Choroid plexus epithelial cell (primary cell): ENCODE measurements around the gene PREX1.
"Not testable (repeated sequence)": the region's sequence is repeated elsewhere in the genome, so short reads cannot be mapped to it uniquely, and the experiment has no call there.

Experiments
- DNase-seq: peaks from one replicate; pipeline ENCODE4 v3.0.0-alpha.2; 2010; ENCODE audit warnings: low read depth
- H3K4me3 ChIP-seq: 2 replicates; pipeline ENCODE4 v1.5.1; 2011; ENCODE audit warnings: low read depth, mild to moderate bottlenecking, control low read depth, low read length, moderate library complexity
- TF ChIP-seq, protein P1 (sequence below): conservative IDR thresholded peaks from 2 replicates; pipeline ENCODE4 v1.5.1; 2011; ENCODE audit warnings: low read depth, mild to moderate bottlenecking, control low read depth, inconsistent platforms, low read length, moderate library complexity

The PREX1 gene

DNA sequence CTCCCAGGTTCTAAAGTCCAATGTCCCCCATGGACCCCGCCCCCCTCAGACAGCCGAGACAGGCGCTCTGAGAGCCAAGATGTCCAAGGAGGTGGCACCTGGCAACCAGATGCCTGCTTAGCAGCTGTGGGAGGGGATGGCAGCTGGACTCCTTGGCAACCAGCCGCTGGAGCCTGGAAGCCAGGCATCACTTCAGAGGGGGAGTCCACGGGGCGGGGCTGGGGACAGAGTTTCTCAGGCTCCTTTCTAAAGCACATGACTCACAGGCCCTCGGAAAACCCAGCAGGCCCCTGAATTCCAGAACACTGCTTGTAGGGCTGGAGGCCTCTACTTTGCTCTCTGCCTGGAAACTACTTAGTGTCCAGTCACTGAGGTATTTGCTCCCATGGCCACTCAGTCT lies 51.5 kb downstream of the PREX1 start:
- H3K4me3 ChIP-seq, result no peak overlapping the region
- TF ChIP-seq, protein P1, sequence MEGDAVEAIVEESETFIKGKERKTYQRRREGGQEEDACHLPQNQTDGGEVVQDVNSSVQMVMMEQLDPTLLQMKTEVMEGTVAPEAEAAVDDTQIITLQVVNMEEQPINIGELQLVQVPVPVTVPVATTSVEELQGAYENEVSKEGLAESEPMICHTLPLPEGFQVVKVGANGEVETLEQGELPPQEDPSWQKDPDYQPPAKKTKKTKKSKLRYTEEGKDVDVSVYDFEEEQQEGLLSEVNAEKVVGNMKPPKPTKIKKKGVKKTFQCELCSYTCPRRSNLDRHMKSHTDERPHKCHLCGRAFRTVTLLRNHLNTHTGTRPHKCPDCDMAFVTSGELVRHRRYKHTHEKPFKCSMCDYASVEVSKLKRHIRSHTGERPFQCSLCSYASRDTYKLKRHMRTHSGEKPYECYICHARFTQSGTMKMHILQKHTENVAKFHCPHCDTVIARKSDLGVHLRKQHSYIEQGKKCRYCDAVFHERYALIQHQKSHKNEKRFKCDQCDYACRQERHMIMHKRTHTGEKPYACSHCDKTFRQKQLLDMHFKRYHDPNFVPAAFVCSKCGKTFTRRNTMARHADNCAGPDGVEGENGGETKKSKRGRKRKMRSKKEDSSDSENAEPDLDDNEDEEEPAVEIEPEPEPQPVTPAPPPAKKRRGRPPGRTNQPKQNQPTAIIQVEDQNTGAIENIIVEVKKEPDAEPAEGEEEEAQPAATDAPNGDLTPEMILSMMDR, result no peak
- DNase-seq, result peak; percentile 93

DNA sequence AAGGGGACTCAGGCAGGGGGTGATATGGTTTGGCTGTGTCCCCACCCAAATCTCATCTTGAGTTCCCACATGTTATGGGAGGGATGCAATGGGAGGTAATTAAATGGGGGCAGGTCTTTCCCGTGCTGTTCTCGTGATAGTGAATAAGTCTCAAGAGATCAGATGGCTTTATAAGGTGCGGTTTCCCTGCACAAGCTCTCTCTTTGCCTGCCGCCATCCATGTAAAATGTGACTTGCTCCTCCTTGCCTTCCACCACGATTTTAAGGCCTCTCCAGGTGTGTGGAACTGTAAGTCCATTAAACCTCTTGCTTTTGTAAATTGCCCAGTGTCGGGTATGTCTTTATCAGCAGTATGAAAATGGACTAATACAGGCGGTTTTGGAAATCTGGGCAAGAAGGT lies 52.3 kb downstream of the PREX1 start:
- H3K4me3 ChIP-seq, DNase-seq: not testable (repeated sequence)

DNA sequence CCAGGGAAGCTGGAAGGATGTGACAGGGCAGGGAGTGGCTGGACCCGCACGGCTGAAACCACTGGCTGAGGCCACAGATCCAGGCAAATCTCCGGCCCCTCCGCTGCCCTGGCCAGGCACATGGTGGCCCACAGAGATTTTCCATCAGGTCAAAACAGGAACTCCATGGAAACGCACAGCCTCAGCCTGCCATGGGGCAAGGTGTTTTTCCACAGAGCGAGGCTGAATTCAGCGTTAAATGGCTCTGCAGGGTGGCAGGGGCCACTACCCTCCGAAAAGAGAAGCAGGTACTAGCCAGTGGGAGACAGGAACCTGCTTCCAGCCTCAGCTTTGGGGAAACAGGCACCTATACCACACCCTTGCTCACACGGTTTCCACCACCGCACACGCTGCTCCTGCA lies 53.1 kb downstream of the PREX1 start:
- H3K4me3 ChIP-seq, result no peak overlapping the region
- no peak for DNase-seq
- TF ChIP-seq, protein P1, result no peak

DNA sequence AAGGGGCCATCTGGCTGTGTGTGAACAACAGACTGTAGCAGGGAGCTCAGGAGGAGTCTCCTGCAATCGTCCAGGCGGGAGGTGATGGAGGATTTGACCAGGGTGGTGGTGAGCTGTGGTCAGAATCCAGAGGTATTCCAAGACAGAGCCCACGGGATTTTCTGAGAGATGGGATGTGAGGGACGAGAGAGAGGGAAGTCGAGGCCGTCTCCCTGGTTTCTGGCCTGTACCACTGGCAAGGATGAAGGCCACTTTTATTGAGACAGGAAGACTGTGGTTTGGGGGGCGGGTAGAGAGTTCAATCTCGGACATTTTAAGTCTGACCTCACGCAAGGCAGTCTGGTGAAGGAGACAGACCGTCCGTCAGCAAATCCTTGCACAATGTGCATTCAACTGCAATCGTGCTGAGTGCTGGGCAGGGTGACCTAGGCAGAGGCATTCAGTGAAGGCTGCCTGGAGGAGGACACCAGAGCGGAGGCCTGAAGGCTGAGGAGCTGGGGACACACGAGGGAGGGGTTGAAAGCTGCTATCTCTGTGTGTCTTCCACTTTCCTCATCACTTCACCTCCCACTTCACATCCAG lies 53.9 kb downstream of the PREX1 start:
- H3K4me3 ChIP-seq, result no peak overlapping the region
- DNase-seq, result peak; percentile 76
- TF ChIP-seq, protein P1, result no peak

DNA sequence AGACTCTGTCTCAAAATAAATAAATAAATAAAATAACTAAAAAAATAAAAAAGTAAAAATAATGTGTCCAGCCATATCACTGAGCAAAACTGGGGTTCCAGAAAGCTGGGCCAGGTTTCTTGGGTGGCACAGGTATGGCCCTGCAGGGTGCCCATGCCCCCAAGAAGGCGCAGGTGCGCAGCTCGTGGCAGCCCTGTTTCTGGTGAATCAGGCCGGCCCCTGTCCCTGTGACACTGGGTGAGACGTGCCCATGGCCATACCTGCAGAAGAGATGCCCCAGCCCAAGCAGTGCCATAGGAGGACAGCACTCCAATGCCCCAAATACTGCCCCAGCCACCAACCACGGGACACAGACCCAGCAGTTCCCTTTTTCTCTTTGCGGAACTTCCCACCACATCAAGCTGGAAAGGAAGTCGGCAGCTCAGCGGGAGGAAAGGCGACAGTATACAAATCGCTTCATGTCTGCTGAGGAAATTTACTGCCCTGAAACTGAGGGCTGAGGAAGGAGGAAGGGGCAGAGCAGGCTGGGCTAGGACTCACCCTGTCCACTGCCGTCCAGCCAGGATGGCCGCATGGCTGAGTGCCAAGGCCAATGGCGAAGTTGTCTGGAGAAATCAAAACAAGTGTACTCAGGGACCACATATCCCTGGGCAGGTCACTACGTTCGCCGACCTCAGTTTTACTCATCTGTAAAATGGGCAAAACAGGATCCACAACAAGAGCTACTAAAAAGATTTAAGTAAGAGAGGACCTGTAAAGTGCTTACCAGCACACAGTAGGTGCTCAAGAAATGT lies 55.4 kb downstream of the PREX1 start:
- H3K4me3 ChIP-seq, result no peak overlapping the region
- DNase-seq, result no peak

DNA sequence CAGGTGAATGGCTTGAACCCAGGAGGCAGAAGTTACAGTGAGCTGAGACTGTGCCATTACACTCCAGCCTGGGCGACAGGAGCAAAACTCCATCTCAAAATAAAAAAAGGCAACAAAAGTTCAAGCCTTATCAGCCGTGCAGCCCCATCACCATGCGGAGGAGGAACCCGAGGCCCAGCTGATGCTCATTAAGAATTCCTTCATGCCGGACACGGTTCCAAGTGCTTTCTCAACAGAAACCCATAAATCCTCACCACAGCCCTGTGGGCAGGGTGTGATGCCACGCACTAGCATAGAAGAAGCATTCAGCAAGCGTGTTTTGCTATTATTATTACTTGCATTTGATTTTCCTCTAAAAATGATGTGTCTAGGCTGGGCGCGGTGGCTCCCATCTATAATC lies 56.3 kb downstream of the PREX1 start:
- no peak for DNase-seq
- TF ChIP-seq, protein P1, result no peak
- H3K4me3 ChIP-seq, result no peak overlapping the region

More for the DNA sequence above, 55.4 kb downstream of the PREX1 start:
- TF ChIP-seq, protein P1, result no peak

DNA sequence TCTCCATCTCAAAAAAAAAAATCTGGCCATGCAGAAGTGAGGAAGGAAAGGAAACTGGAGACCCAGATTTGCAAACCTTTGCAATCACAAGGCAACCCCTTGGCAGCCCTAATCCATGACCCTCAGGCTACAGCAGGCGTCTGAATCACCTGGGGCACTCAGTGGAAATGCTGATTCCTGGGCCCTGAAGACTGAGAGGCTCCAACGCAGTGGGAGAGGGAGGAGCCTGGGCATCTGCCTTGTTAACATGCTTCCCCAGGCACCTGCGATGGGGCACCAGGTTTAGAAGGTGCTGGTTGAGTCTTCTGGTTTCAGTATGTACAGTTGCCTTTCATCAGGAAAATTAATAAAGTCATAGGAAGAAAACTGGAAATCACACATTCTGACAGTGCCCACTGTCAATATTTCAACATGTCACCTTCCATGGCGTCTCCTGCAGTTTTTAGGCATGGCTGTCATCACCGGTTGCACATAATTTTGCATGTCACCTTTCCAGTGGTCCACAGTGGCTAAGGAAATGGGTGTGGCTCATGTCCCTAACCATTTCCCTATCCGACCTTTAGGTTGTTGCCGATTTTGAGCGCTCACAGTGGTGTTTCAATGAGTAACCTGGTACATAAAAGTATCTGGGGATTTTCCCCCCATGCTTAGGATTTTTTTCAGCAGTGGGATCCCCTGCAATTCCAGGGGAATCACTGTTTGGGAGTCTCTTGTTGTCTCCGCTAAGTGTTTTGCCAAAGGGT lies 56.9 kb downstream of the PREX1 start:
- no peak for DNase-seq
- no peak overlapping the region for H3K4me3 ChIP-seq
- TF ChIP-seq, protein P1, result no peak
